Osteoblast (primary cell): ENCODE results near the gene BCL2. TPM values are rescaled to one million over a fixed set of nuclear protein-coding genes. Genes with fewer than 3 reads are reported as not detected.

Experiments used
- DNase-seq: peaks from one replicate; pipeline ENCODE4 v3.0.0; 2011; ENCODE audit warnings: low spot score, mixed read lengths; ENCODE audit not compliant: insufficient read length; ENCODE audit errors: missing footprints
- H2AFZ ChIP-seq: 2 replicates; pipeline ENCODE4 v1.6.0; 2011; ENCODE audit warnings: mild to moderate bottlenecking, low read length
- H3K27ac ChIP-seq: 2 replicates; pipeline ENCODE4 v1.5.1; 2011; ENCODE audit warnings: mild to moderate bottlenecking, low read depth, low read length, moderate library complexity
- H3K27me3 ChIP-seq: 2 replicates; pipeline ENCODE4 v1.6.0; 2012; ENCODE audit warnings: mild to moderate bottlenecking, control low read depth, inconsistent platforms, low read length, moderate library complexity; ENCODE audit not compliant: insufficient read depth
- H3K36me3 ChIP-seq: 2 replicates; pipeline ENCODE4 v1.5.1; 2011; ENCODE audit warnings: mild to moderate bottlenecking, low read length, control low read depth, moderate library complexity; ENCODE audit not compliant: insufficient read depth
- H3K4me1 ChIP-seq: 2 replicates; pipeline ENCODE4 v1.5.1; 2011; ENCODE audit warnings: mild to moderate bottlenecking, low read length, control low read depth, moderate library complexity; ENCODE audit not compliant: insufficient read depth
- H3K4me2 ChIP-seq: 2 replicates; pipeline ENCODE4 v1.6.0; 2011; ENCODE audit warnings: mild to moderate bottlenecking, low read length; ENCODE audit not compliant: insufficient read depth
- H3K4me3 ChIP-seq: fragments of 200-600 bp; sonication (generic); 3 replicates; pipeline ENCODE4 v1.5.1; 2012; ENCODE audit warnings: mild to moderate bottlenecking, low read length, inconsistent platforms; ENCODE audit not compliant: insufficient read depth
- H3K79me2 ChIP-seq: 2 replicates; pipeline ENCODE4 v1.6.0; 2012; ENCODE audit warnings: mild to moderate bottlenecking, low read length, control low read depth, inconsistent platforms; ENCODE audit not compliant: insufficient read depth
- H3K9me3 ChIP-seq: 2 replicates; pipeline ENCODE4 v1.5.1; 2011; ENCODE audit warnings: low read depth, low read length, control low read depth
- H4K20me1 ChIP-seq: 2 replicates; pipeline ENCODE4 v1.6.0; 2012; ENCODE audit warnings: mild to moderate bottlenecking, low read length, control low read depth; ENCODE audit not compliant: insufficient read depth
- total RNA-seq: library from RNA; depleted of rRNA; stranded (reverse); fragments of >200 nt; gene quantifications from 2 replicates; pipeline ENCODE4 v1.2.3, GENCODE V29; 2012
- TF ChIP-seq, protein P1 (sequence below): IDR thresholded peaks from 2 replicates; pipeline ENCODE4 v1.5.1; 2011; ENCODE audit warnings: mild to moderate bottlenecking, low read depth, low read length, moderate library complexity; ENCODE audit errors: extremely low read depth

BCL2 gene
- total RNA-seq, 1 donor = 11.9 TPM

- DNase-seq = no peak
- H3K9me3 ChIP-seq = no peaks in the 10 kb centered on the region
- TF ChIP-seq, protein P1, sequence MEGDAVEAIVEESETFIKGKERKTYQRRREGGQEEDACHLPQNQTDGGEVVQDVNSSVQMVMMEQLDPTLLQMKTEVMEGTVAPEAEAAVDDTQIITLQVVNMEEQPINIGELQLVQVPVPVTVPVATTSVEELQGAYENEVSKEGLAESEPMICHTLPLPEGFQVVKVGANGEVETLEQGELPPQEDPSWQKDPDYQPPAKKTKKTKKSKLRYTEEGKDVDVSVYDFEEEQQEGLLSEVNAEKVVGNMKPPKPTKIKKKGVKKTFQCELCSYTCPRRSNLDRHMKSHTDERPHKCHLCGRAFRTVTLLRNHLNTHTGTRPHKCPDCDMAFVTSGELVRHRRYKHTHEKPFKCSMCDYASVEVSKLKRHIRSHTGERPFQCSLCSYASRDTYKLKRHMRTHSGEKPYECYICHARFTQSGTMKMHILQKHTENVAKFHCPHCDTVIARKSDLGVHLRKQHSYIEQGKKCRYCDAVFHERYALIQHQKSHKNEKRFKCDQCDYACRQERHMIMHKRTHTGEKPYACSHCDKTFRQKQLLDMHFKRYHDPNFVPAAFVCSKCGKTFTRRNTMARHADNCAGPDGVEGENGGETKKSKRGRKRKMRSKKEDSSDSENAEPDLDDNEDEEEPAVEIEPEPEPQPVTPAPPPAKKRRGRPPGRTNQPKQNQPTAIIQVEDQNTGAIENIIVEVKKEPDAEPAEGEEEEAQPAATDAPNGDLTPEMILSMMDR = no peak
- H3K36me3 ChIP-seq = no peaks in the 10 kb centered on the region
- H4K20me1 ChIP-seq = no peaks in the 10 kb centered on the region
- no peak overlapping the region for H3K4me3 ChIP-seq
- H3K4me2 ChIP-seq = no peak overlapping the region
- no peak overlapping the region for H3K27ac ChIP-seq
- H3K4me1 ChIP-seq = no peaks in the 10 kb centered on the region
- H3K27me3 ChIP-seq = no peaks in the 10 kb centered on the region
- no peaks in the 10 kb centered on the region for H3K79me2 ChIP-seq
- H2AFZ ChIP-seq = no peak overlapping the region
Observed at GRCh38 chr18:63284173-63284799, 35.3 kb downstream of the BCL2 start.

DNA sequence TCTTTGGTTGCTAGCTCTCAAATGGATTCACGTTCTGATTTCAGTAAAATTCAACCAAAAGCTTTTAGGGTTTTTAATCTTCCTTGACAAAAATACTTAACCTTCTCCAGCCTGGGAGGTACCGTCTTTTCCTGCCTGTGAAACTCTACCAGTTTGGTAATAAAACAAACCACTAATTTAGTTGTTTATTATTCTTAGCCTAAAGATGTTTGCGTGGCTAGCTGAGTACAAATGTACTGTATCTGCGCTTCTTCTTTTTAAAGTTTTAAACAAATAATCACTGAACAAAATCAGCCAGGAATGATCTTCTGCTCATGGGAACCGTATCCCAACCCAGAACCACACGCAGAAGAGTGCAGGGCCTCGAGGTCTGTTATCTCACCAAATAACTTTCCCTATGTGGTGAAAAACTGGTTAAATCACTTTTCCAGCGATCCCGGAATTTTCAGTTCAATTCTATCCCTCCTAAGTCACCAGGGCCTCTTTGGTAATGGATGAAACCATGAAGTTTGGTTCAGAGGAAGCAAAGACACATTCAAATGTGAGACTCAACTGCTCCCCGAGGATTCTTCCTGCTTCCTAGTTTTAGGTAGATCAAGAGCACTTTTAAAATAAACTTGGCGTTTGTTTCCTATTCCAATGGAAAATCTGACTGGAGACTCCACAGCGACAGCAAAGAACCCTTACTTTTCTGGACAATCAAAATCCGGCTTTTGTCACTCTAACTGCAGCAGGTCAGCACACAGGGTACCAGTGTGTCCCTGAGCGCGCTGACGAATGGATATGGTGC lies 36.1 kb downstream of the BCL2 start:
- no peak overlapping the region for H3K27ac ChIP-seq
- H3K36me3 ChIP-seq = no peaks in the 10 kb centered on the region
- no peak overlapping the region for H3K4me2 ChIP-seq
- no peak for DNase-seq
- no peaks in the 10 kb centered on the region for H4K20me1 ChIP-seq
- H3K4me3 ChIP-seq = no peak overlapping the region
- no peaks in the 10 kb centered on the region for H3K9me3 ChIP-seq
- H3K27me3 ChIP-seq = no peaks in the 10 kb centered on the region
- H3K4me1 ChIP-seq = no peaks in the 10 kb centered on the region
- no peak overlapping the region for H2AFZ ChIP-seq
- H3K79me2 ChIP-seq = no peaks in the 10 kb centered on the region
- TF ChIP-seq, protein P1 = no peak

- H3K36me3 ChIP-seq = no peaks in the 10 kb centered on the region
- H2AFZ ChIP-seq = no peak overlapping the region
- no peaks in the 10 kb centered on the region for H3K4me1 ChIP-seq
- TF ChIP-seq, protein P1 = no peak
- DNase-seq = no peak
- no peaks in the 10 kb centered on the region for H4K20me1 ChIP-seq
- no peaks in the 10 kb centered on the region for H3K79me2 ChIP-seq
- H3K27ac ChIP-seq = no peak overlapping the region
- H3K9me3 ChIP-seq = no peaks in the 10 kb centered on the region
- H3K27me3 ChIP-seq = no peaks in the 10 kb centered on the region
- no peak overlapping the region for H3K4me3 ChIP-seq
- H3K4me2 ChIP-seq = no peak overlapping the region
Observed at GRCh38 chr18:63282793-63283192, 36.8 kb downstream of the BCL2 start.

DNA sequence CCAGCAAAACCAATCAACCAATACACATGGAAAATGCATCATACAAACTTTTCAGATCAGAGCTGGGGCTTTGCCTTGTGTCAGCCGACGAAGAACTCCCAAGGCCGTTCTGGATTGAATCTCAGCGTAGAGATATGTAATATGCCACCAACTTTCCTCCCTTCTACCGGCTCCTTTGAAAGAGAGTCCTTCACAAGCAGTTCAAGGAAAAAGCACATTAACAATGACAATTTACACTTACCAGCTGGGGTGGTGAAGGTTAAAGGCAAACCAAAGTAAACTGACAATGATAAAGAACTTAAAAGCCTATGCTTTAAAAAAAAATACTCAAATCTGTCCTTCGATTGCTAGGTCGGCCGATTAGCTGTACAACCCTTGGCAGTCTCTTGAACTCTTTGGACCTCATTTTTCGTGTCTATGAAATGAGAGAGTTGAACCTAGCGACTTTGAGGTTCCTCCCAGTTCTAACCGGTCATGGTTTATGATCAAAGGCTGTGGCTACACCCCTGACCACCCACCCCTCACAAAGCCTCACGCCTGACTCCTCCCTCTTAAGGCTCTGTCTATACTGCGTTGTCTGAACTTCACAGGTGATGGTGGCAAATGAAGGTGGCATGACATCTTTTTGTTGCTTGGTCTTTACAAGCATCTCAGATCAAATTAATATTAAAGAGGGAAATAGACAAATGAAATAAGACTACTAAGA lies 46.2 kb downstream of the BCL2 start:
- Histone ChIP-seq H3K9me3 (no peaks in the 10 kb centered on the region), H3K4me3 (no peak overlapping the region), H3K27me3 (no peaks in the 10 kb centered on the region), H3K4me1 (no peaks in the 10 kb centered on the region), H3K36me3 (no peaks in the 10 kb centered on the region), H4K20me1 (no peaks in the 10 kb centered on the region), H3K79me2 (no peaks in the 10 kb centered on the region), H2AFZ (no peak overlapping the region), H3K4me2 (no peak overlapping the region), H3K27ac (no peak overlapping the region)
- no peak for DNase-seq
- TF ChIP-seq, protein P1 = no peak
